Liver (tissue), 9 donors: ENCODE data around the gene TBC1D3B. TPM values are rescaled to one million over a fixed set of nuclear protein-coding genes. Genes with fewer than 3 reads are reported as not detected.

Experiments
- DNase-seq: peaks from one replicate; pipeline ENCODE4 v3.0.0-alpha.2; 2017; ENCODE audit warnings: low spot score
- H3K27ac ChIP-seq, 2 donors: one replicate each; pipeline ENCODE4 v1.7.0; 2013; ENCODE audit warnings: inconsistent platforms in 2 of 2, low read length in 2 of 2, control low read depth in 1 of 2, low read depth in 1 of 2, mild to moderate bottlenecking in 1 of 2
- H3K27me3 ChIP-seq, 4 donors: one replicate each; pipeline versions ENCODE4 v1.6.1 to v1.7.0; 2013; ENCODE audit warnings: low read length in 3 of 4, inconsistent platforms in 1 of 4, mild to moderate bottlenecking in 1 of 4, moderate library complexity in 1 of 4; ENCODE audit not compliant: control insufficient read depth in 4 of 4, insufficient read depth in 4 of 4
- H3K36me3 ChIP-seq, 4 donors: one replicate each; pipeline versions ENCODE4 v1.6.1 to v1.7.0; 2013; ENCODE audit warnings: low read length in 3 of 4, mild to moderate bottlenecking in 3 of 4, low read depth in 1 of 4, moderate library complexity in 1 of 4; ENCODE audit not compliant: control insufficient read depth in 4 of 4, insufficient read depth in 3 of 4
- H3K4me1 ChIP-seq, 4 donors: one replicate each; pipeline versions ENCODE4 v1.6.1 to v1.7.0; 2013; ENCODE audit warnings: low read length in 3 of 4, mild to moderate bottlenecking in 3 of 4, moderate library complexity in 1 of 4; ENCODE audit not compliant: control insufficient read depth in 4 of 4, insufficient read depth in 4 of 4
- H3K4me3 ChIP-seq, 3 donors: one replicate each; pipeline versions ENCODE4 v1.6.1 to v1.7.0; 2013; ENCODE audit warnings: low read length in 3 of 3, control low read depth in 1 of 3, low read depth in 1 of 3, mild to moderate bottlenecking in 1 of 3
- H3K9ac ChIP-seq, 2 donors: one replicate each; pipeline ENCODE4 v1.7.0; 2013; ENCODE audit warnings: low read length in 2 of 2, mild to moderate bottlenecking in 2 of 2, moderate library complexity in 2 of 2, control low read depth in 1 of 2, low read depth in 1 of 2
- H3K9me3 ChIP-seq, 4 donors: one replicate each; pipeline versions ENCODE4 v1.6.1 to v1.7.0; 2013; ENCODE audit warnings: low read length in 3 of 4; ENCODE audit not compliant: control insufficient read depth in 4 of 4
- EGR1 ChIP-seq, 2 donors: IDR thresholded peaks; 2 replicates each; pipeline ENCODE4 v1.6.1; 2016 to 2018; ENCODE audit warnings: antibody characterized with exemption in 2 of 2, low read depth in 2 of 2
- FOXA2 ChIP-seq: IDR thresholded peaks from 2 replicates; pipeline ENCODE4 v1.6.1; 2016; ENCODE audit warnings: antibody characterized with exemption
- HNF4G ChIP-seq: IDR thresholded peaks from 2 replicates; pipeline ENCODE4 v1.6.1; 2016; ENCODE audit warnings: antibody characterized with exemption
- WGBS: extraction: QIAGEN DNeasy Blood & Tissue Kit; methylation state at CpG from one replicate; pipeline ENCODE4 v1.1.7; 2013; 5-methylcytosine and 5-hydroxymethylcytosine counted together
- polyA plus RNA-seq, 2 donors: library from polyadenylated mRNA; stranded (reverse) in 1 of 2; unstranded in 1 of 2; fragments of 200-250 nt in 1 of 2; fragments of >200 nt in 1 of 2; fragmentation: Nextera tagmentation in 1 of 2; extraction: Ambion mirVana in 1 of 2; gene quantifications; one replicate each; pipeline versions ENCODE4 v1.2.1 to v1.2.3, GENCODE V29; 2013 to 2015
- total RNA-seq, 2 donors: library from RNA; depleted of rRNA; stranded (reverse); fragments of >200 nt; gene quantifications; one replicate each; pipeline ENCODE4 v1.2.3, GENCODE V29; 2014
- donor health status: healthy.
- donor health status: healthy.
- donor health status: healthy.
- donor health status: healthy.
- donor health status: healthy.

TBC1D3B gene
- total and polyA plus RNA-seq, 4 donors: 0.42 to 1.8 (median 0.61) TPM

GRCh38 chr17:36117505-36118382 is 58.7 kb downstream of the TBC1D3B start:
- Histone ChIP-seq H3K9ac (no peak overlapping the region), H3K36me3 (no peaks in the 10 kb centered on the region), H3K4me1 (peaks cover 0 to 2% (median 0%) of the 10 kb centered on the region in 4 donors), H3K27me3 (no peaks in the 10 kb centered on the region), H3K27ac (no peak overlapping the region), H3K4me3 (no peak overlapping the region), H3K9me3 (no peaks in the 10 kb centered on the region)
- 62% methylated on average over 5 of the region's 5 CpGs for WGBS
- DNase-seq: no peak
- no peak for TF ChIP-seq HNF4G
- TF ChIP-seq EGR1 (IDR thresholded peaks at IDR 0.05; ENCODE audit: low read depth in 2 of 2): no peak
- no peak for TF ChIP-seq FOXA2

Other genes with a start within 250 kb of the TBC1D3B start
- 1 to 10 TPM in 1 of 2 donors, not detected in 1; 1.9 TPM for gene RDM1, start 245.9 kb downstream of the TBC1D3B start, total RNA-seq
- gene RDM1, start 245.9 kb downstream of the TBC1D3B start, polyA plus RNA-seq: under 1 TPM; 0.29 to 0.42 TPM
- not detected for gene LYZL6, start 232.9 kb downstream of the TBC1D3B start, total RNA-seq
- gene LYZL6, start 232.9 kb downstream of the TBC1D3B start, polyA plus RNA-seq: not detected
- gene CCL16, start 195.1 kb downstream of the TBC1D3B start, total RNA-seq: 10 to 100 TPM in 1 of 2 donors, under 1 TPM in 1; 0.65 to 22.3 TPM
- 10 to 100 TPM in 1 of 2 donors, 1 to 10 TPM in 1; 8.1 to 21.7 TPM for gene CCL16, start 195.1 kb downstream of the TBC1D3B start, polyA plus RNA-seq
- 10 to 100 TPM in 1 of 2 donors, 1 to 10 TPM in 1; 1.9 to 11.6 TPM for gene CCL14, start 189.9 kb downstream of the TBC1D3B start, total RNA-seq
- 100 to 1,000 TPM in 1 of 2 donors, 10 to 100 TPM in 1; 68.7 to 124 TPM for gene CCL14, start 189.9 kb downstream of the TBC1D3B start, polyA plus RNA-seq
- gene CCL15, start 175.1 kb downstream of the TBC1D3B start, total RNA-seq: 10 to 100 TPM in 1 of 2 donors, 1 to 10 TPM in 1; 9.2 to 14.1 TPM
- gene CCL15, start 175.1 kb downstream of the TBC1D3B start, polyA plus RNA-seq: 10 to 100 TPM in 1 of 2 donors, 1 to 10 TPM in 1; 8.8 to 27.8 TPM
- gene CCL23, start 158.7 kb downstream of the TBC1D3B start, total RNA-seq: 1 to 10 TPM; 1.9 to 8.7 TPM
- gene CCL23, start 158.7 kb downstream of the TBC1D3B start, polyA plus RNA-seq: 10 to 100 TPM in 1 of 2 donors, 1 to 10 TPM in 1; 3.9 to 24.4 TPM
- gene CCL18, start 112.4 kb downstream of the TBC1D3B start, total RNA-seq: under 1 TPM in 1 of 2 donors, not detected in 1; 0.92 TPM
- under 1 TPM; 0.22 to 0.76 TPM for gene CCL18, start 112.4 kb downstream of the TBC1D3B start, polyA plus RNA-seq
- 1 to 10 TPM in 1 of 2 donors, under 1 TPM in 1; 0.92 to 5.6 TPM for gene CCL3, start 86.5 kb downstream of the TBC1D3B start, total RNA-seq
- 1 to 10 TPM; 1.6 to 2.1 TPM for gene CCL3, start 86.5 kb downstream of the TBC1D3B start, polyA plus RNA-seq
- 1 to 10 TPM; 1.7 to 4.6 TPM for gene CCL4, start 72.8 kb downstream of the TBC1D3B start, total RNA-seq
- 1 to 10 TPM; 2.2 to 3.3 TPM for gene CCL4, start 72.8 kb downstream of the TBC1D3B start, polyA plus RNA-seq
- gene CCL3L1, start 20.1 kb upstream of the TBC1D3B start, total RNA-seq: under 1 TPM; 0.42 TPM
- gene CCL3L1, start 20.1 kb upstream of the TBC1D3B start, polyA plus RNA-seq: under 1 TPM; 0.15 to 0.21 TPM
- gene CCL4L2, start 34.4 kb upstream of the TBC1D3B start, total RNA-seq: 1 to 10 TPM in 1 of 2 donors, under 1 TPM in 1; 0.50 to 2.8 TPM
- 1 to 10 TPM in 1 of 2 donors, under 1 TPM in 1; 0.83 to 1.3 TPM for gene CCL4L2, start 34.4 kb upstream of the TBC1D3B start, polyA plus RNA-seq
- under 1 TPM in 1 of 2 donors, not detected in 1; 0.17 TPM for gene TBC1D3I, start 87.9 kb upstream of the TBC1D3B start, total RNA-seq
- gene TBC1D3I, start 87.9 kb upstream of the TBC1D3B start, polyA plus RNA-seq: under 1 TPM in 1 of 2 donors, not detected in 1; 0.11 TPM
- gene TBC1D3G, start 147.2 kb upstream of the TBC1D3B start, total RNA-seq: not detected
- gene TBC1D3G, start 147.2 kb upstream of the TBC1D3B start, polyA plus RNA-seq: under 1 TPM in 1 of 2 donors, not detected in 1; 0.58 TPM
- not detected for gene TBC1D3H, start 211.8 kb upstream of the TBC1D3B start, total RNA-seq
- gene TBC1D3H, start 211.8 kb upstream of the TBC1D3B start, polyA plus RNA-seq: under 1 TPM in 1 of 2 donors, not detected in 1; 0.08 TPM